HepG2 (cell line): ENCODE results near the gene POLR2J. TPM values are rescaled to one million over a fixed set of nuclear protein-coding genes. Genes with fewer than 3 reads are reported as not detected.

Experiments
- CERS6 ChIP-seq: sonication (generic); formaldehyde crosslinking; IDR thresholded peaks from 2 replicates; pipeline ENCODE4 v1.5.0; 2020; ENCODE audit warnings: missing genetic modification reagents
- IRF9 ChIP-seq: sonication (generic); formaldehyde crosslinking; IDR thresholded peaks from 2 replicates; pipeline ENCODE4 v1.8.0; 2022; ENCODE audit warnings: missing genetic modification reagents, mild to moderate bottlenecking, borderline replicate concordance
- JUND ChIP-seq: sonication (generic); formaldehyde crosslinking; IDR thresholded peaks from 2 replicates; pipeline ENCODE4 v1.8.0; 2022; ENCODE audit warnings: mild to moderate bottlenecking, missing genetic modification reagents
- KDM4B ChIP-seq: sonication (generic); formaldehyde crosslinking; IDR thresholded peaks from 2 replicates; pipeline ENCODE4 v1.4.0; 2020; ENCODE audit warnings: missing genetic modification reagents
- MTF2 ChIP-seq: sonication (generic); formaldehyde crosslinking; IDR thresholded peaks from 2 replicates; pipeline ENCODE4 v1.5.0; 2020; ENCODE audit warnings: missing genetic modification reagents, borderline replicate concordance
- NCOA1 ChIP-seq: sonication (generic); formaldehyde crosslinking; IDR thresholded peaks from 2 replicates; pipeline ENCODE4 v1.9.0; 2021; ENCODE audit warnings: missing genetic modification reagents
- POLR2G ChIP-seq: fragments of 200-400 bp; formaldehyde crosslinking; IDR thresholded peaks from 2 replicates; pipeline ENCODE4 v1.6.1; 2018; ENCODE audit warnings: mild to moderate bottlenecking, low read depth, low read length, moderate library complexity
- SAFB2 ChIP-seq: sonication (generic); formaldehyde crosslinking; IDR thresholded peaks from 2 replicates; pipeline ENCODE4 v1.5.1; 2020; ENCODE audit warnings: missing genetic modification reagents, low read depth, mild to moderate bottlenecking, borderline replicate concordance
- SMARCE1 ChIP-seq: fragments of 450-650 bp; IDR thresholded peaks from 2 replicates; pipeline ENCODE4 v1.6.1; 2017; ENCODE audit warnings: borderline replicate concordance
- SSRP1 ChIP-seq: IDR thresholded peaks from 2 replicates; pipeline ENCODE4 v1.6.1; 2016; ENCODE audit warnings: control low read depth
- TAF1 ChIP-seq: sonication (generic); formaldehyde crosslinking; IDR thresholded peaks from 2 replicates; pipeline ENCODE4 v1.4.0; 2020; ENCODE audit warnings: missing genetic modification reagents
- U2AF1 ChIP-seq: fragments of 200-400 bp; formaldehyde crosslinking; optimal IDR thresholded peaks from 2 replicates; pipeline ENCODE3; 2017; ENCODE audit warnings: mild to moderate bottlenecking, low read depth, low read length
- ZBTB14 ChIP-seq: sonication (generic); formaldehyde crosslinking; IDR thresholded peaks from 2 replicates; pipeline ENCODE4 v1.4.0; 2020; ENCODE audit warnings: missing genetic modification reagents
- ZNF407 ChIP-seq: sonication (generic); formaldehyde crosslinking; IDR thresholded peaks from one replicate; pipeline ENCODE4 v1.5.1; 2020; ENCODE audit warnings: mild to moderate bottlenecking, missing genetic modification reagents; ENCODE audit errors: not compliant biosample characterization
- ZNF782 ChIP-seq: sonication (generic); formaldehyde crosslinking; IDR thresholded peaks from 2 replicates; pipeline ENCODE4 v1.4.0; 2020; ENCODE audit warnings: missing genetic modification reagents, mild to moderate bottlenecking, borderline replicate concordance
- ZNF879 ChIP-seq: sonication (generic); formaldehyde crosslinking; IDR thresholded peaks from 2 replicates; pipeline ENCODE4 v1.8.1; 2023; ENCODE audit warnings: missing genetic modification reagents
- polyA plus RNA-seq, 8 experiments: library from polyadenylated mRNA; depleted of rRNA in 3 of 8; stranded (reverse) in 7 of 8; unstranded in 1 of 8; fragments of >200 nt; fragmentation: Illumina TruSeq in 4 of 8; extraction: Trizol in 4 of 8; gene quantifications; 2 replicates each; pipeline versions ENCODE4 v1.2.1 to v1.2.3, GENCODE V29; 2011 to 2016; ENCODE audit warnings: low read depth in 4 of 8, missing spikeins in 1 of 8, mixed read lengths in 1 of 8; ENCODE audit not compliant: insufficient read depth in 1 of 8
- total RNA-seq, 5 experiments: library from RNA; depleted of rRNA; stranded (reverse); fragments of >200 nt; fragmentation: Illumina TruSeq; extraction: Trizol; gene quantifications; 2 replicates each; pipeline ENCODE4 v1.2.3, GENCODE V29; 2016; ENCODE audit warnings: low read depth in 1 of 5

The POLR2J gene
- total and polyA plus RNA-seq, 2 of the 13 experiments (the other 11 are each of a cell fraction or from before 2014, with no cell fraction given): 41.2 to 71.4 TPM

- TF ChIP-seq IRF9 (CRISPR knock-in tag) (peak; percentile 94; the same call in 1 of the 2 replicates), ZNF407 (CRISPR knock-in tag) (no peak), MTF2 (CRISPR knock-in tag) (peak; percentile 67; the same call in 1 of the 2 replicates), SMARCE1 (no peak), ZBTB14 (CRISPR knock-in tag) (peak; percentile 66), ZNF782 (CRISPR knock-in tag) (no peak; the same call in 1 of the 2 replicates), JUND (CRISPR knock-in tag) (no peak), SAFB2 (CRISPR knock-in tag) (peak; percentile 90), CERS6 (CRISPR knock-in tag) (no peak), U2AF1 (no peak), NCOA1 (CRISPR knock-in tag) (peak; percentile 91; the same call in 1 of the 2 replicates), TAF1 (peak; percentile 77), KDM4B (no peak; the same call in 1 of the 2 replicates), ZNF879 (no peak), SSRP1 (CRISPR knock-in tag) (no peak), POLR2G (peak; percentile 82)
Observed at GRCh38 chr7:102464577-102465280, 14.0 kb downstream of the POLR2J start, which contains the start of the genes ALKBH4 and LRWD1 (continued).
